Lower leg skin (tissue), 3 donors: ENCODE data around the gene NTSR2.

ENCODE experiments used
- POLR2A ChIP-seq, 2 donors: fragments of 450-650 bp; IDR thresholded peaks; one replicate each; pipeline ENCODE4 v1.6.1; 2016 to 2017; ENCODE audit warnings: antibody characterized with exemption in 2 of 2, mild to moderate bottlenecking in 1 of 2, moderate library complexity in 1 of 2
- TF ChIP-seq, protein P1 (sequence below), 3 donors: fragments of 450-650 bp; IDR thresholded peaks; one replicate each; pipeline ENCODE4 v1.5.1; 2016; ENCODE audit warnings: antibody characterized with exemption in 3 of 3, mild to moderate bottlenecking in 3 of 3, moderate library complexity in 2 of 3

DNA sequence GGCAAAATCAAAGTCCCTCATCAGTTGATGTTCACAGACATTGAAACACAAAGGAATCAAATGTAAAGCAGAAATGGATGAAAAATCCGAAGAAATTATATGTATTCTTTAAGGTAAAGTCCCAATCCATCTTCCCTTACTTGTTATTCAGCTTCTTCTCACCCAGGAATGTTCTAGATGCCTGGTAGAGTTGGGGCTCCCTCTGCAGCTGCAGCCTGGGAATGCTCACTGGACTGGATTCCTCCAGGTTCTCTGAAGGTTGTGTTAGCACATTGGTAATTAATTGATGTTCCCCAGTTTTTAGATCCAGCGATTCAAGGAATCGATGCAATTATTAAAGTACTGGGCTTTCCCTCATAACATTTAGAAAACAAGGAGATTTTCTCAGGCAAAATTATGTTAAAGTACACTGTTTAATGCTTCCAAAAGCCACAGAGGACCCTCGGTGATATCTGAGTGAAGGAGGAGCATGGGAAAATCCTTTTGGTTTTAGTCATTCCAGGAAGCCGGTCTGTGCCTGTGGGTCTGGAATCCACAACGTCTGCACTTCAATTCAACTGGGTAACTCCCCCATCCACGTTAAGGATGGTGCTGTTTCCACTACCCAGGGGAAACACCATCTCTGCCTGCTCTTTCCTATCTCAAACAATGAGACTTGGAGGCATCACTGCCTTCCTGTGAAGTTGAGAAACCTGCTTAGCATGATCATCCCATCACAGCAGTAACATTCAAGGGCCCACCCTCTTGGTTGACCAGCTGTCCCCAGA is 22.0 kb downstream of the NTSR2 start:
- TF ChIP-seq, protein P1, sequence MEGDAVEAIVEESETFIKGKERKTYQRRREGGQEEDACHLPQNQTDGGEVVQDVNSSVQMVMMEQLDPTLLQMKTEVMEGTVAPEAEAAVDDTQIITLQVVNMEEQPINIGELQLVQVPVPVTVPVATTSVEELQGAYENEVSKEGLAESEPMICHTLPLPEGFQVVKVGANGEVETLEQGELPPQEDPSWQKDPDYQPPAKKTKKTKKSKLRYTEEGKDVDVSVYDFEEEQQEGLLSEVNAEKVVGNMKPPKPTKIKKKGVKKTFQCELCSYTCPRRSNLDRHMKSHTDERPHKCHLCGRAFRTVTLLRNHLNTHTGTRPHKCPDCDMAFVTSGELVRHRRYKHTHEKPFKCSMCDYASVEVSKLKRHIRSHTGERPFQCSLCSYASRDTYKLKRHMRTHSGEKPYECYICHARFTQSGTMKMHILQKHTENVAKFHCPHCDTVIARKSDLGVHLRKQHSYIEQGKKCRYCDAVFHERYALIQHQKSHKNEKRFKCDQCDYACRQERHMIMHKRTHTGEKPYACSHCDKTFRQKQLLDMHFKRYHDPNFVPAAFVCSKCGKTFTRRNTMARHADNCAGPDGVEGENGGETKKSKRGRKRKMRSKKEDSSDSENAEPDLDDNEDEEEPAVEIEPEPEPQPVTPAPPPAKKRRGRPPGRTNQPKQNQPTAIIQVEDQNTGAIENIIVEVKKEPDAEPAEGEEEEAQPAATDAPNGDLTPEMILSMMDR (IDR thresholded peaks at IDR 0.05), result no peak
- TF ChIP-seq POLR2A (IDR thresholded peaks at IDR 0.05), result no peak
